Measurements from ENCODE around the gene BUD23. TPM values are rescaled to one million over a fixed set of nuclear protein-coding genes. Genes with fewer than 3 reads are reported as not detected.

Gene BUD23
- total and polyA plus RNA-seq, 9 of the 15 experiments (the other 6 are each of a cell fraction or from before 2014, with no cell fraction given), result 79.5 to 270 (median 150) TPM

- peak; percentile 38; the same call in 1 of the 2 replicates for TF ChIP-seq REST (IDR thresholded peaks at IDR 0.05; ENCODE audit: borderline replicate concordance)
- no peak for TF ChIP-seq REST (CRISPR knock-in tag; IDR thresholded peaks at IDR 0.05; ENCODE audit: low read depth)
- no peak for TF ChIP-seq NFIX (CRISPR knock-in tag; IDR thresholded peaks at IDR 0.05; ENCODE audit: low read depth)
- 0 out of 2 replicates have a peak, but pooled peaks have one; percentile 3 for TF ChIP-seq ZHX1 (conservative IDR thresholded peaks at IDR 0.05; ENCODE audit: low read length)
- peak; percentile 77 for TF ChIP-seq VEZF1 (CRISPR knock-in tag; IDR thresholded peaks at IDR 0.05)
- TF ChIP-seq DPF2 (IDR thresholded peaks at IDR 0.05), result peak; percentile 94
- TF ChIP-seq ZNF384 (IDR thresholded peaks at IDR 0.05; ENCODE audit: low read depth, low read length), result peak; percentile 86
- no peak for TF ChIP-seq ZNF717 (CRISPR knock-in tag; IDR thresholded peaks at IDR 0.05)
- no peak for TF ChIP-seq RBM25 (IDR thresholded peaks at IDR 0.05; ENCODE audit: low read depth, low read length, severe bottlenecking)
- peak; percentile 86 for TF ChIP-seq C11orf30 (IDR thresholded peaks at IDR 0.05; ENCODE audit: low read depth)
- peak; percentile 79 for TF ChIP-seq RNF2 (IDR thresholded peaks at IDR 0.05)
- TF ChIP-seq CREB3L1 (IDR thresholded peaks at IDR 0.05; ENCODE audit: borderline replicate concordance, low read depth), result 0 out of 2 replicates have a peak, but pooled peaks have one; percentile 22
- no peak for TF ChIP-seq ZBTB1 (CRISPR knock-in tag; IDR thresholded peaks at IDR 0.05; ENCODE audit: borderline replicate concordance, low read depth)
- TF ChIP-seq PCBP1 (IDR thresholded peaks at IDR 0.05; ENCODE audit: low read depth, low read length, poor library complexity, severe bottlenecking), result no peak
These were observed 32.4 kb downstream of the BUD23 start (continued) for GRCh38 chr7:73715648-73716317.
